Vagina (tissue), 2 donors: ENCODE data around the gene LSG1. TPM values are rescaled to one million over a fixed set of nuclear protein-coding genes. Genes with fewer than 3 reads are reported as not detected.

ENCODE experiments used
- DNase-seq, 2 donors: peaks; one replicate each; pipeline ENCODE4 v3.0.0-alpha.2; 2017; ENCODE audit errors: extremely low spot score in 2 of 2
- H3K27ac ChIP-seq: fragments of 200-600 bp; sonication (generic); one replicate; pipeline ENCODE4 v1.5.1; 2019
- H3K27me3 ChIP-seq: fragments of 200-600 bp; sonication (generic); one replicate; pipeline ENCODE4 v1.5.1; 2019
- H3K36me3 ChIP-seq, 2 donors: fragments of 200-600 bp; sonication (generic); one replicate each; pipeline ENCODE4 v1.5.1; 2017 to 2019
- H3K4me1 ChIP-seq: fragments of 200-600 bp; sonication (generic); one replicate; pipeline ENCODE4 v1.5.1; 2019
- H3K4me3 ChIP-seq, 2 donors: fragments of 200-600 bp; sonication (generic); 1 replicate in 1 of 2; 2 replicates in 1 of 2; pipeline ENCODE4 v1.5.1; 2016 to 2019
- H3K9me3 ChIP-seq: fragments of 200-600 bp; sonication (generic); one replicate; pipeline ENCODE4 v1.5.1; 2019
- CTCF ChIP-seq, 3 experiments: fragments of 450-650 bp in 2 of 3; fragments of 200-600 bp in 1 of 3; sonication (generic) in 1 of 3; IDR thresholded peaks; one replicate each; pipeline ENCODE4 v1.5.1; 2017 to 2019; ENCODE audit warnings: antibody characterized with exemption in 3 of 3, mild to moderate bottlenecking in 2 of 3, moderate library complexity in 2 of 3
- POLR2A ChIP-seq, 2 donors: fragments of 450-650 bp; IDR thresholded peaks; one replicate each; pipeline ENCODE4 v1.6.1; 2017; ENCODE audit warnings: antibody characterized with exemption in 2 of 2, mild to moderate bottlenecking in 2 of 2, moderate library complexity in 2 of 2
- POLR2AphosphoS5 ChIP-seq, 2 donors: sonication (generic); formaldehyde crosslinking; IDR thresholded peaks; one replicate each; pipeline ENCODE4 v1.9.0; 2017; ENCODE audit warnings: antibody characterized with exemption in 2 of 2, mild to moderate bottlenecking in 2 of 2, low read depth in 1 of 2; ENCODE audit not compliant: insufficient read depth in 1 of 2
- intact Hi-C: fragments of 100-400 bp; cut with DNase I; formaldehyde crosslinking; loops from one replicate; pipeline ENCODE4 v1.15.1; 2023
- total RNA-seq: library from RNA; depleted of rRNA; stranded (reverse); fragments of >200 nt; gene quantifications from one replicate; pipeline ENCODE4 v1.2.3, GENCODE V29; 2016

Gene LSG1
- total RNA-seq, 1 donor from 2014 or later: 40.3 TPM

- Histone ChIP-seq H3K27ac (no peak overlapping the region), H3K4me3 (no peak overlapping the region), H3K9me3 (no peaks in the 10 kb centered on the region), H3K4me1 (no peaks in the 10 kb centered on the region), H3K27me3 (no peaks in the 10 kb centered on the region), H3K36me3 (no peaks in the 10 kb centered on the region)
- DNase-seq: no peak
- no peak for TF ChIP-seq CTCF (IDR thresholded peaks at IDR 0.05)
- TF ChIP-seq POLR2AphosphoS5 (IDR thresholded peaks at IDR 0.05; ENCODE audit: insufficient read depth in 1 of 2, low read depth in 1 of 2): no peak
- no peak for TF ChIP-seq POLR2A (IDR thresholded peaks at IDR 0.05)
- intact Hi-C loops: no loop called here
Observed at GRCh38 chr3:194624956-194625355, 47.0 kb downstream of the LSG1 start.

- no peaks in the 10 kb centered on the region for H3K27me3 ChIP-seq
- no peaks in the 10 kb centered on the region for H3K36me3 ChIP-seq
- H3K4me1 ChIP-seq: no peaks in the 10 kb centered on the region
- H3K9me3 ChIP-seq: no peaks in the 10 kb centered on the region
- H3K4me3 ChIP-seq: no peak overlapping the region
- H3K27ac ChIP-seq: no peak overlapping the region
- intact Hi-C loops: no loop called here
- TF ChIP-seq POLR2AphosphoS5 (IDR thresholded peaks at IDR 0.05; ENCODE audit: insufficient read depth in 1 of 2, low read depth in 1 of 2) (no peak), POLR2A (IDR thresholded peaks at IDR 0.05) (no peak), CTCF (IDR thresholded peaks at IDR 0.05) (no peak)
- no peak for DNase-seq
Observed at GRCh38 chr3:194623449-194624290, 48.3 kb downstream of the LSG1 start.

- H3K27ac ChIP-seq: no peak overlapping the region
- no peak for DNase-seq
- H3K9me3 ChIP-seq: no peaks in the 10 kb centered on the region
- no peak for TF ChIP-seq POLR2AphosphoS5 (IDR thresholded peaks at IDR 0.05; ENCODE audit: insufficient read depth in 1 of 2, low read depth in 1 of 2)
- TF ChIP-seq POLR2A (IDR thresholded peaks at IDR 0.05): no peak
- TF ChIP-seq CTCF (IDR thresholded peaks at IDR 0.05): no peak
- H3K4me3 ChIP-seq: no peak overlapping the region
- H3K4me1 ChIP-seq: no peaks in the 10 kb centered on the region
- H3K36me3 ChIP-seq: no peaks in the 10 kb centered on the region
- intact Hi-C loops: no loop called here
- H3K27me3 ChIP-seq: no peaks in the 10 kb centered on the region
Observed at GRCh38 chr3:194622621-194623340, 49.2 kb downstream of the LSG1 start.

GRCh38 chr3:194621947-194622346, 50.0 kb downstream of the LSG1 start:
- TF ChIP-seq POLR2AphosphoS5 (IDR thresholded peaks at IDR 0.05; ENCODE audit: insufficient read depth in 1 of 2, low read depth in 1 of 2) (no peak), CTCF (IDR thresholded peaks at IDR 0.05) (no peak), POLR2A (IDR thresholded peaks at IDR 0.05) (no peak)
- H3K9me3 ChIP-seq: no peaks in the 10 kb centered on the region
- intact Hi-C loops: no loop called here

GRCh38 chr3:194620196-194620595, 51.8 kb downstream of the LSG1 start:
- intact Hi-C loops: no loop called here
- TF ChIP-seq CTCF (IDR thresholded peaks at IDR 0.05) (no peak), POLR2A (IDR thresholded peaks at IDR 0.05) (no peak), POLR2AphosphoS5 (IDR thresholded peaks at IDR 0.05; ENCODE audit: insufficient read depth in 1 of 2, low read depth in 1 of 2) (no peak)
- no peaks in the 10 kb centered on the region for H3K27me3 ChIP-seq
- DNase-seq: no peak
- no peak overlapping the region for H3K4me3 ChIP-seq
- no peaks in the 10 kb centered on the region for H3K9me3 ChIP-seq
- no peaks in the 10 kb centered on the region for H3K36me3 ChIP-seq
- no peaks in the 10 kb centered on the region for H3K4me1 ChIP-seq
- H3K27ac ChIP-seq: no peak overlapping the region

More at GRCh38 chr3:194621947-194622346, 50.0 kb downstream of the LSG1 start:
- no peaks in the 10 kb centered on the region for H3K27me3 ChIP-seq
- H3K36me3 ChIP-seq: no peaks in the 10 kb centered on the region
- H3K4me1 ChIP-seq: no peaks in the 10 kb centered on the region
- H3K27ac ChIP-seq: no peak overlapping the region
- no peak overlapping the region for H3K4me3 ChIP-seq
- DNase-seq: no peak
